SK-N-MC (cell line): ENCODE results near the gene CNTLN.

Experiments used
- EZH2 ChIP-seq: fragments of 200-600 bp; sonication (generic); IDR thresholded peaks from one replicate; pipeline ENCODE4 v1.6.1; 2017; ENCODE audit warnings: antibody characterized with exemption
- POLR2AphosphoS5 ChIP-seq: IDR thresholded peaks from 2 replicates; pipeline ENCODE4 v1.6.1; 2012; ENCODE audit warnings: mild to moderate bottlenecking, low read depth, low read length, borderline replicate concordance

- TF ChIP-seq POLR2AphosphoS5, result no peak
- TF ChIP-seq EZH2, result no peak
These were observed 207.9 kb downstream of the CNTLN start for GRCh38 chr9:17342696-17343095.
